BE2C (cell line): ENCODE measurements around the gene MRPL10.

ENCODE experiments used
- DNase-seq: peaks from one replicate; pipeline ENCODE4 v3.0.0-alpha.2; 2020
- H3K27me3 ChIP-seq: fragments of 250-450 bp; sonication (Bioruptor Pico); 2 replicates; pipeline ENCODE4 v1.5.1; 2020; ENCODE audit warnings: mild to moderate bottlenecking
- H3K36me3 ChIP-seq: fragments of 250-450 bp; sonication (Bioruptor Pico); 2 replicates; pipeline ENCODE4 v1.5.1; 2020; ENCODE audit warnings: mild to moderate bottlenecking
- H3K4me1 ChIP-seq: fragments of 250-450 bp; sonication (Bioruptor Pico); 2 replicates; pipeline ENCODE4 v1.5.1; 2020
- H3K4me3 ChIP-seq: 2 replicates; pipeline ENCODE4 v1.5.1; 2011; ENCODE audit warnings: low read depth, low read length
- H3K9me3 ChIP-seq: fragments of 250-450 bp; sonication (Bioruptor Pico); 2 replicates; pipeline ENCODE4 v1.5.1; 2020
- TF ChIP-seq, protein P1 (sequence below): IDR thresholded peaks from 2 replicates; pipeline ENCODE4 v1.5.1; 2012; ENCODE audit warnings: mild to moderate bottlenecking, low read depth, low read length

Gene MRPL10

GRCh38 chr17:47862621-47863440, 31.5 kb upstream of the MRPL10 start:
- Histone ChIP-seq H3K9me3 (no peaks in the 10 kb centered on the region), H3K27me3 (peaks cover 71% of the 10 kb centered on the region), H3K4me1 (no peaks in the 10 kb centered on the region; the same call in none of the 2 replicates), H3K36me3 (no peaks in the 10 kb centered on the region), H3K4me3 (no peak overlapping the region)
- TF ChIP-seq, protein P1, sequence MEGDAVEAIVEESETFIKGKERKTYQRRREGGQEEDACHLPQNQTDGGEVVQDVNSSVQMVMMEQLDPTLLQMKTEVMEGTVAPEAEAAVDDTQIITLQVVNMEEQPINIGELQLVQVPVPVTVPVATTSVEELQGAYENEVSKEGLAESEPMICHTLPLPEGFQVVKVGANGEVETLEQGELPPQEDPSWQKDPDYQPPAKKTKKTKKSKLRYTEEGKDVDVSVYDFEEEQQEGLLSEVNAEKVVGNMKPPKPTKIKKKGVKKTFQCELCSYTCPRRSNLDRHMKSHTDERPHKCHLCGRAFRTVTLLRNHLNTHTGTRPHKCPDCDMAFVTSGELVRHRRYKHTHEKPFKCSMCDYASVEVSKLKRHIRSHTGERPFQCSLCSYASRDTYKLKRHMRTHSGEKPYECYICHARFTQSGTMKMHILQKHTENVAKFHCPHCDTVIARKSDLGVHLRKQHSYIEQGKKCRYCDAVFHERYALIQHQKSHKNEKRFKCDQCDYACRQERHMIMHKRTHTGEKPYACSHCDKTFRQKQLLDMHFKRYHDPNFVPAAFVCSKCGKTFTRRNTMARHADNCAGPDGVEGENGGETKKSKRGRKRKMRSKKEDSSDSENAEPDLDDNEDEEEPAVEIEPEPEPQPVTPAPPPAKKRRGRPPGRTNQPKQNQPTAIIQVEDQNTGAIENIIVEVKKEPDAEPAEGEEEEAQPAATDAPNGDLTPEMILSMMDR: no peak
- no peak for DNase-seq

- Histone ChIP-seq H3K27me3 (peaks cover 69% of the 10 kb centered on the region), H3K4me3 (no peak overlapping the region), H3K9me3 (no peaks in the 10 kb centered on the region), H3K36me3 (no peaks in the 10 kb centered on the region), H3K4me1 (no peaks in the 10 kb centered on the region; the same call in 1 of the 2 replicates)
- TF ChIP-seq, protein P1: no peak
- DNase-seq: no peak
Observed at GRCh38 chr17:47860386-47860785, 29.0 kb upstream of the MRPL10 start.

DNA sequence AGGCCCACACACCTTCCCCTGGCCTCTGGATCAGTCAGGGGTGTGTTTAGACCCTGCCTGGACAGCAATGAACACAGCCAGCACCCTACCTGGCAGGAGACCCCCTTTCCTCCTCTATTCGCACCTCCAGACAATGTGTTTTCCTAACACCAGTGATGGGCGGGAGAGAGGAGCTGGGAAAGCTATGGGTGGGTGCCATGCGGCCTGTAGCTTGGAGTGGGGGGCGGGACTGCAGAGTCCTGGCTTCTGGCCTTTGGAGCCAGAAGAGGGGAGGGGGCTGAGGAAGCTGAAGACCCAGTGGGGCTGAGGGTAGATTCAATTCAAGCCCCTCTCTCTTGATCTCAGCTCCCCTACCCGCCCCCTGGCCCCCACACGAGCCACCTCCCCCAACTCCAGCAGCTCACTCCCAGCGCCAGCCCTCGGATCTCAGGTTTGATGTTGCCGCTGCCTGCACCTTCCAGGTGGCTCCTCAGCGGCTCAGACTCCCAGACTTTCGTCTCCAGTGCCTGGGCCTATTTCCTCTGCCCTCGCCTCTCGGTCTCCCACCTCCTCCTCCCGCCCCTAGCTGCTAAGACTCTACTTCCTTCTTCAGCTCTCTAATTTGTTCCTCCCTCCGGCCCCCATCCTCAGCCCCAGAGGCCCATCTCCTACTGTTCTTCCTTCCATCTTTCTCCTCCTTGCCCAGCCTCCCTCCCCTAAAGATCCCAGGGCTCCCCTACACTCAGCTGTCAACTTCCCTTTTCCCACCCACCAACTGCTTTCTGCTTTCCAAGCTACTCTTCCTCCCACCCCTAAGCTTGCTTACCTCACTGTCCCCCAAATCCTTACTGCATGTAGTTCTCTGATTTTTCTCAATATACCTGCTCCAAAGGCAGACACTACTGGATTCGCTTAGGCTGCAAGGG, 26.5 kb upstream of the MRPL10 start:
- Histone ChIP-seq H3K4me1 (no peaks in the 10 kb centered on the region; the same call in 1 of the 2 replicates), H3K36me3 (no peaks in the 10 kb centered on the region), H3K27me3 (peaks cover 87% of the 10 kb centered on the region), H3K4me3 (no peak overlapping the region), H3K9me3 (no peaks in the 10 kb centered on the region)
- TF ChIP-seq, protein P1: no peak
- no peak for DNase-seq

DNA sequence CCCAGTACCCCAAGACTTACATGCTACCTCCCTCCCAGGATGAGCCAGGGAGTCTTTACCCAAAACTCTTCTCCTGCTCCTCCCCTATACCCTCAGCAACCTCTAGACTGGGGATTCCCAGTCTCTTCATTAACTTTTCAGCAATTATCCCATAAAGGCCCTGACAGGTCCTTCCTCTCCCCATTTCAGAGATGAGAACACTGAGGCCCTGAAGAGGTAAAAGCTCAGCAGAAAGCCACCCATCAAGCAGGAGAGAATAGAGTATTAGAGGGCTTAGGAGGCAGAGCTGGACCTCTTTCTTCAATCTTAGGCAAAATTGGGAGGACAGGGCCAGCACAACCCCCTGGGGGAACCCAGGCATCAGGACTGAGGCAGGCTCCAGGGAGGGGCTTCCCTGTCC, 25.5 kb upstream of the MRPL10 start:
- no peaks in the 10 kb centered on the region for H3K9me3 ChIP-seq
- peaks cover 94% of the 10 kb centered on the region for H3K27me3 ChIP-seq
- H3K4me3 ChIP-seq: no peak overlapping the region
- DNase-seq: no peak
- no peaks in the 10 kb centered on the region for H3K36me3 ChIP-seq
- no peaks in the 10 kb centered on the region; the same call in 1 of the 2 replicates for H3K4me1 ChIP-seq
- TF ChIP-seq, protein P1: no peak

DNA sequence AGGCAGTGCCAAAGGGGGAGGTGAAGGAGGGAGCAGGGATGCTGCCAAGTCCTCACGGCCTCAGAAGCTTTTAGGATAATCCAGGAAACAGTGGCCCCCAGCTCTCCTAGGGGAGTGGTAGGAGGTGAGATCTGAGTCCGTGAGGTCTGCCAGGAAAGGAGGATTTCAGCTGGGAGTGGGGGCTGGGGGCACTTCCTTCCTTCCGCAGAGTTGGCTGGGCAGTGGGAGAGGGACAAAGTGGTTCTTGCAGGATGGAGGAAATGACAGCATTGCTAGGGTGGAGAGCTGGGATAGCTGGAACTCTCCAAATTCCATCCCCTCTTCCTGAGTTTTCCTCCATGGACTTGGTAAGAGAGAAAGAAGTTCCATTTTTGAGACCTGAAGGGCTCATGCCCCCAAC, 24.4 kb upstream of the MRPL10 start:
- peaks cover 95% of the 10 kb centered on the region for H3K27me3 ChIP-seq
- no peak overlapping the region for H3K4me3 ChIP-seq
- no peak for DNase-seq
- no peaks in the 10 kb centered on the region for H3K9me3 ChIP-seq
- no peaks in the 10 kb centered on the region for H3K36me3 ChIP-seq
- TF ChIP-seq, protein P1: no peak
- no peaks in the 10 kb centered on the region; the same call in 1 of the 2 replicates for H3K4me1 ChIP-seq

DNA sequence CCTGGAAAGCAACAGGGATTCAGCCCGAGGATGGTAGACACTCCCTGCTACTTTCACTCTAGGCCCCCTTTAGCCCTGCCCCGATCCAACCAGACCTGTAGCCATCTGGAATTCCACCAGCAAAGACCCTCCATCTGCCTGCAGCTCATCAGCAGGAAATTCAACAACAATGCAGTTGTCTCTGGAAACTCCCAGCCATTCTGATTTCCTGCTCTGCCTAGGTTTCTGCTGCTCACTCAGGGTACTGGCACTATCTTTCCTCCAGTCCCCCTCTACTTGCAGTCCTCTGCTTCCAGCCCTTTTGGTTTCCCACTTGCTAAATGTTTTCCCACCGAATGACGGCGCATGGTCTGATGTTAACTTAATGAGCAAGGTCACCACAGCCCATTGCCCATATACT, 22.3 kb upstream of the MRPL10 start:
- TF ChIP-seq, protein P1: no peak
- Histone ChIP-seq H3K4me3 (no peak overlapping the region), H3K36me3 (no peaks in the 10 kb centered on the region), H3K4me1 (no peaks in the 10 kb centered on the region), H3K27me3 (peaks cover 98% of the 10 kb centered on the region), H3K9me3 (no peaks in the 10 kb centered on the region)
- no peak for DNase-seq
